Breast epithelium (tissue), 4 donors: ENCODE measurements around the gene GALNT9. TPM values are rescaled to one million over a fixed set of nuclear protein-coding genes. Genes with fewer than 3 reads are reported as not detected.

ENCODE experiments used
- DNase-seq, 2 donors: peaks; one replicate each; pipeline ENCODE4 v3.0.0-alpha.2; 2019; ENCODE audit warnings: low spot score in 2 of 2
- H3K27ac ChIP-seq, 2 donors: fragments of 200-600 bp; sonication (generic) in 1 of 2; one replicate each; pipeline ENCODE4 v1.5.1; 2016 to 2019; ENCODE audit warnings: mild to moderate bottlenecking in 1 of 2
- H3K27me3 ChIP-seq, 2 donors: fragments of 200-600 bp; sonication (generic) in 1 of 2; one replicate each; pipeline versions ENCODE4 v1.5.1 to v1.6.0; 2017 to 2019; ENCODE audit warnings: control low read depth in 1 of 2, mild to moderate bottlenecking in 1 of 2
- H3K36me3 ChIP-seq: fragments of 200-600 bp; one replicate; pipeline ENCODE4 v1.5.1; 2019
- H3K4me1 ChIP-seq, 2 donors: fragments of 200-600 bp; sonication (generic); one replicate each; pipeline ENCODE4 v1.5.1; 2016 to 2019; ENCODE audit warnings: control low read depth in 1 of 2
- H3K4me3 ChIP-seq, 3 donors: fragments of 200-600 bp; sonication (generic); 1 replicate in 2 of 3; 2 replicates in 1 of 3; pipeline ENCODE4 v1.5.1; 2016 to 2019; ENCODE audit warnings: mild to moderate bottlenecking in 3 of 3, moderate library complexity in 2 of 3
- H3K9me3 ChIP-seq, 2 donors: fragments of 200-600 bp; sonication (generic) in 1 of 2; one replicate each; pipeline ENCODE4 v1.5.1; 2016 to 2019; ENCODE audit warnings: control low read depth in 1 of 2
- POLR2A ChIP-seq: fragments of 450-650 bp; IDR thresholded peaks from one replicate; pipeline ENCODE4 v1.6.1; 2016; ENCODE audit warnings: antibody characterized with exemption, mild to moderate bottlenecking, moderate library complexity
- POLR2AphosphoS5 ChIP-seq, 3 donors: sonication (generic); formaldehyde crosslinking; IDR thresholded peaks; one replicate each; pipeline ENCODE4 v1.6.1; 2017; ENCODE audit warnings: antibody characterized with exemption in 3 of 3
- intact Hi-C: fragments of 100-400 bp; cut with DNase I; formaldehyde crosslinking; loops from one replicate; pipeline ENCODE4 v1.15.1; 2023; ENCODE audit warnings: low total_unique reads
- total RNA-seq, 3 donors: library from RNA; depleted of rRNA; stranded (reverse); fragments of >200 nt; gene quantifications; one replicate each; pipeline ENCODE4 v1.1.0, GENCODE V29; 2016
- TF ChIP-seq, protein P1 (sequence below), 3 donors: fragments of 450-650 bp; IDR thresholded peaks; one replicate each; pipeline ENCODE4 v1.5.1; 2016 to 2017; ENCODE audit warnings: antibody characterized with exemption in 3 of 3, mild to moderate bottlenecking in 3 of 3, moderate library complexity in 3 of 3

The GALNT9 gene
- total RNA-seq, 3 donors from 2014 or later = 2.9 TPM; not detected in 2

DNA sequence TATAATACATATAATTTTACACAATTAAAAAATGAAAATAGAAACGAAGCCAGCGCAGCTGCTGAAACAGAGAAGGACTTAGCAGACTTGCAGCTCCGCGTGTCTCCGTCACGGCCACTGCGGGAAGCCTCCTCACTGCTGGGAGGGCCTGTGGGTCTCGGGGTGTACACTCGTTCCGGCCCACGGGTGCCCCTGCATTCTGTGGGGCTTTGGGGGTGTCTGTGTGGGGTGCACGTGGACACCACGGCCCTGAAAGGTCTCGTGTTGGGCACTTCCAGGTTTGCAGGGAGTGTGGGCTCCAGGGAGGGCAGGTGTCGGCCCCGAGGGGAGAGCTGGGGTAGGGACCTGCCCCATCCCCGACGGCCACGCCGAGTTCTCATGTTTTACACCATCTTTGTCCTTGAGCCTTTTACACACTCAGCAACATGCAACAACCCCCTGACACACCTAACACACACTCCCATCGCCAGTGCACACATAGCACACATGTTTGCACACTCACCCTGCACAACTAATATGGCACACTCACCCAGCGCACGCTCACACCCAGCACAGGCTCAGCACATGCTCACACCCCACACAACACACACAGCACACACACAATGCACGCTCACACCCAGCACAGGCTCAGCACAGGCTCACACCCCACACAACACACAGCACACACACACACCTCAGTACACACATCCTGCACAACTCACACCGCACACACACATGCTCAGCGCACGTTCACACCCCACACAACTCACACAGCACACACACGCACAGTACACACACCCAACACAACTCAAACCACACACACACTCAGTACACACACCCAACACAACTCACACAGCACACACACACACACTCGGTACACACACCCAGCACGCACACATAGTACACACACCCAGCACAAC lies 148.5 kb downstream of the GALNT9 start:
- peaks cover 2 to 45% of the 10 kb centered on the region in 2 donors for H3K27me3 ChIP-seq
- intact Hi-C loops = no loop called here
- no peak overlapping the region for H3K4me3 ChIP-seq
- peaks cover 6 to 37% of the 10 kb centered on the region in 2 donors for H3K9me3 ChIP-seq
- no peak overlapping the region for H3K27ac ChIP-seq
- TF ChIP-seq POLR2A (no peak), POLR2AphosphoS5 (IDR thresholded peaks at IDR 0.05) (no peak)
- TF ChIP-seq, protein P1, sequence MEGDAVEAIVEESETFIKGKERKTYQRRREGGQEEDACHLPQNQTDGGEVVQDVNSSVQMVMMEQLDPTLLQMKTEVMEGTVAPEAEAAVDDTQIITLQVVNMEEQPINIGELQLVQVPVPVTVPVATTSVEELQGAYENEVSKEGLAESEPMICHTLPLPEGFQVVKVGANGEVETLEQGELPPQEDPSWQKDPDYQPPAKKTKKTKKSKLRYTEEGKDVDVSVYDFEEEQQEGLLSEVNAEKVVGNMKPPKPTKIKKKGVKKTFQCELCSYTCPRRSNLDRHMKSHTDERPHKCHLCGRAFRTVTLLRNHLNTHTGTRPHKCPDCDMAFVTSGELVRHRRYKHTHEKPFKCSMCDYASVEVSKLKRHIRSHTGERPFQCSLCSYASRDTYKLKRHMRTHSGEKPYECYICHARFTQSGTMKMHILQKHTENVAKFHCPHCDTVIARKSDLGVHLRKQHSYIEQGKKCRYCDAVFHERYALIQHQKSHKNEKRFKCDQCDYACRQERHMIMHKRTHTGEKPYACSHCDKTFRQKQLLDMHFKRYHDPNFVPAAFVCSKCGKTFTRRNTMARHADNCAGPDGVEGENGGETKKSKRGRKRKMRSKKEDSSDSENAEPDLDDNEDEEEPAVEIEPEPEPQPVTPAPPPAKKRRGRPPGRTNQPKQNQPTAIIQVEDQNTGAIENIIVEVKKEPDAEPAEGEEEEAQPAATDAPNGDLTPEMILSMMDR (IDR thresholded peaks at IDR 0.05) = no peak
- no peaks in the 10 kb centered on the region for H3K4me1 ChIP-seq
- no peaks in the 10 kb centered on the region for H3K36me3 ChIP-seq
- no peak for DNase-seq

DNA sequence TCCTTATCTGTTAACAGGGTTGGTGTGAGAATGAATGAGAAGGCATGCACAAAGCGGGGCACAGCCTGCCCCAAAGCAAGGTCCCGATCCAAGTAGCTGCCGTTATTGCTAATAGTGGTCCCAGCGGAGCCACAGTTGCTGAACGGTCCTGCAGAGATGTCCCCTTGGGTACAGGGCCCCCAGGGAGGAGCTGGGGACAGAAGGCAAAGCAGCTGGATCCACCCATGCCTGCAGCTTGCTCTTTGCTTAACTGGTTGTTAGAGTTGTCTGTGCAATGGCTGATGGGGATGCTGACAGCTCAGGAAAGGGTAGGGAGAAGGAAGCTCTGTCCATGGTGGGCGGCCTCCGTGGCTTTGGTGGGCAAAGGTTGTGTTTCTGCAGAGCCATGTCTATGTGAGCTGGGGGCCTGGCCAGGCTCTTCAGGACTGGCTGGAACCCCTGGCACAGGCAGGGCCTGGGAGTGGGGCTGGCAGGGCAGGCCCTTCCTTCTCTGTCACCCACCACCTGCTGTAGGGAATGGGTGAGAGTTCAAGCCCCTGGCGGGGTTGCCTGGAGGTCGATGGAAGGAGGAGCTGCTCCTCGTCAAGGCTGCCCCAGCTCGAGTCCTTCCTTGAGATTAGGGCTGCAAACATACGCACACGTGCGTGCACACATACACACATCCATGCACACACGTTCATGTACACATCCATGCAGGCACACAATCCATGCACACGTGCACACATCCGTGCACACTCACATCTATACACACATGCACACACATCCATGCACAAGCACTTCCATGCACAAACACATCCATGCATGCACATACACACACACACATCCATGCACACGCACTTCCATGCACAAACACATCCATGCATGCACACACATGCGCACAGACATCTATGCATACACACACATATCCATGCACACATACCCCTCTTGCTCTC lies 149.7 kb downstream of the GALNT9 start:
- no peak for DNase-seq
- TF ChIP-seq POLR2A (no peak), POLR2AphosphoS5 (IDR thresholded peaks at IDR 0.05) (no peak)
- TF ChIP-seq, protein P1 (IDR thresholded peaks at IDR 0.05) = no peak
- H3K27me3 ChIP-seq = peaks cover 5 to 57% of the 10 kb centered on the region in 2 donors
- H3K9me3 ChIP-seq = peaks cover 0 to 25% of the 10 kb centered on the region in 2 donors
- no peaks in the 10 kb centered on the region for H3K36me3 ChIP-seq
- H3K4me1 ChIP-seq = no peaks in the 10 kb centered on the region
- no peak overlapping the region for H3K4me3 ChIP-seq
- intact Hi-C loops = no loop called here
- no peak overlapping the region for H3K27ac ChIP-seq

DNA sequence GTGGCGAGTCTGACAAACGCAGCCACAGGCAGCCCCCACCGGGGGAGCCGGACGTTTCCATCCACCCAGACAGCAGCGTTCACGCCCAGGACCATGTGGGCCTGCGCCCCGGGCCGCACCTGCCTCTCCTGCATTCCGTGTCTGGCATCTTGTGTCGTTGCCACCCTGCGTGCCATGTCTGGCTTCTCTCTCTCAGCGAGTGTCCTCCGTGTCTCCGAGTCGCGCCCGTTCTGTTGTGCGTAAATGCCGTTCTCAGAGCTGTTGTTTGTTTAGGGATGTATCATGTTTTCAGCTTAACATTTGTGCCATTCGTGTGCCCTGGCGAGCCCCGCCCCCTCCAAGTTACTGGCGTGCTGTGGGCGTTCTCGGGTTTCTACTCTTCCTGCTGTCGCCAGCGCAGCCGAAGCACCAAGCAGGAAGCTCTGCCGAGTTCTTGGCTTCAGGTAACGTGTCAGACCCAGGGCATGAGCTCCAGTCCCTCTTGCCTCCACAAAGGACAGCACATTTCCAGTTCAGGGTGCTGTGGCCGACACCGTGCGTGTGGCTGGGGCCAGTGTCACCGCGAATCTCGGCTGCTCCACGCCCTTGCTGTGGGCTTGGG lies 150.5 kb downstream of the GALNT9 start:
- peak overlapping the region in 1 of 3 donors; percentile 21 for H3K4me3 ChIP-seq
- intact Hi-C loops = no loop called here
- no peak overlapping the region for H3K27ac ChIP-seq
- H3K9me3 ChIP-seq = peaks cover 0 to 17% of the 10 kb centered on the region in 2 donors
- H3K4me1 ChIP-seq = no peaks in the 10 kb centered on the region
- no peaks in the 10 kb centered on the region for H3K36me3 ChIP-seq
- DNase-seq = no peak
- no peak for TF ChIP-seq POLR2A
- TF ChIP-seq, protein P1 (IDR thresholded peaks at IDR 0.05) = no peak
- TF ChIP-seq POLR2AphosphoS5 (IDR thresholded peaks at IDR 0.05) = no peak
- peaks cover 5 to 64% of the 10 kb centered on the region in 2 donors for H3K27me3 ChIP-seq

DNA sequence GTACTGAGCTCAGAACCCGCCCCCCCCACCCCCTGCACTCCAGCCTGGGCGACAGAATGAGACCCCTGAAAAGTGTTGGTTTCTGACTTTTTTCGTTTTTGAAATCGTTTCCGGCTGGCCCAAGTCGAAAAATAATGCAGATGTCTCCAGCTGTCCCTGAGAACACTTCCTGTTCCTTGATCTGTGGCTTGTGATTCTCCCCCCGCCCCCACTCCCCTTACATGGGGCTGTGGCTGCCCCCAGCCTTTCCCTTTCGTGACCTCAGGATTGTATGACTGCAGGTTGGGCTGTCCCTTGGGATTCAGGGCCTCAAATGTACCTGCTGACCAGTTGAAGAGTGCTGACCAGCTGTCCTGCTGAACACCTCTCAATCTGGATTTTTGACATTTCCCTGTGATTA lies 151.1 kb downstream of the GALNT9 start:
- Histone ChIP-seq H3K9me3 (peaks cover 0 to 12% of the 10 kb centered on the region in 2 donors), H3K36me3 (no peaks in the 10 kb centered on the region), H3K4me1 (no peaks in the 10 kb centered on the region), H3K4me3 (no peak overlapping the region), H3K27me3 (peaks cover 5 to 70% of the 10 kb centered on the region in 2 donors), H3K27ac (no peak overlapping the region)
- no peak for DNase-seq
- no peak for TF ChIP-seq POLR2A
- TF ChIP-seq, protein P1 (IDR thresholded peaks at IDR 0.05) = no peak
- no peak for TF ChIP-seq POLR2AphosphoS5 (IDR thresholded peaks at IDR 0.05)
- intact Hi-C loops = no loop called here
